ENCODE results near the gene PTPN9. TPM values are rescaled to one million over a fixed set of nuclear protein-coding genes. Genes with fewer than 3 reads are reported as not detected.
"Not testable (repeated sequence)": the region's sequence is repeated elsewhere in the genome, so short reads cannot be mapped to it uniquely, and the experiment has no call there.

Gene PTPN9
- total RNA-seq, 4 donors from 2014 or later: 8.6 to 24.5 (median 13.3) TPM

GRCh38 chr15:75538376-75538775, 40.7 kb downstream of the PTPN9 start:
- no peak for DNase-seq (ENCODE audit: low spot score in 2 of 2)
- Histone ChIP-seq H3K36me3 (no peaks in the 10 kb centered on the region), H3K9me3 (no peaks in the 10 kb centered on the region), H3K4me1 (peaks cover 7% of the 10 kb centered on the region), H3K27ac (no peak overlapping the region), H3K4me3 (no peak overlapping the region), H3K27me3 (no peaks in the 10 kb centered on the region)
- TF ChIP-seq POLR2A (IDR thresholded peaks at IDR 0.05): no peak
- no peak for TF ChIP-seq EP300 (IDR thresholded peaks at IDR 0.05)
- TF ChIP-seq POLR2AphosphoS5 (IDR thresholded peaks at IDR 0.05): no peak
- TF ChIP-seq, protein P1, sequence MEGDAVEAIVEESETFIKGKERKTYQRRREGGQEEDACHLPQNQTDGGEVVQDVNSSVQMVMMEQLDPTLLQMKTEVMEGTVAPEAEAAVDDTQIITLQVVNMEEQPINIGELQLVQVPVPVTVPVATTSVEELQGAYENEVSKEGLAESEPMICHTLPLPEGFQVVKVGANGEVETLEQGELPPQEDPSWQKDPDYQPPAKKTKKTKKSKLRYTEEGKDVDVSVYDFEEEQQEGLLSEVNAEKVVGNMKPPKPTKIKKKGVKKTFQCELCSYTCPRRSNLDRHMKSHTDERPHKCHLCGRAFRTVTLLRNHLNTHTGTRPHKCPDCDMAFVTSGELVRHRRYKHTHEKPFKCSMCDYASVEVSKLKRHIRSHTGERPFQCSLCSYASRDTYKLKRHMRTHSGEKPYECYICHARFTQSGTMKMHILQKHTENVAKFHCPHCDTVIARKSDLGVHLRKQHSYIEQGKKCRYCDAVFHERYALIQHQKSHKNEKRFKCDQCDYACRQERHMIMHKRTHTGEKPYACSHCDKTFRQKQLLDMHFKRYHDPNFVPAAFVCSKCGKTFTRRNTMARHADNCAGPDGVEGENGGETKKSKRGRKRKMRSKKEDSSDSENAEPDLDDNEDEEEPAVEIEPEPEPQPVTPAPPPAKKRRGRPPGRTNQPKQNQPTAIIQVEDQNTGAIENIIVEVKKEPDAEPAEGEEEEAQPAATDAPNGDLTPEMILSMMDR (IDR thresholded peaks at IDR 0.05): no peak
- WGBS: 75% methylated on average over 7 of the region's 7 CpGs

- no peak overlapping the region for H3K4me3 ChIP-seq
- H3K27ac ChIP-seq: no peak overlapping the region
- no peak for TF ChIP-seq POLR2AphosphoS5 (IDR thresholded peaks at IDR 0.05)
- TF ChIP-seq POLR2A (IDR thresholded peaks at IDR 0.05): no peak
- TF ChIP-seq, protein P1 (IDR thresholded peaks at IDR 0.05): no peak
- TF ChIP-seq EP300 (IDR thresholded peaks at IDR 0.05): no peak
- H3K4me1 ChIP-seq: peaks cover 29% of the 10 kb centered on the region
- H3K27me3 ChIP-seq: no peaks in the 10 kb centered on the region
- no peaks in the 10 kb centered on the region for H3K36me3 ChIP-seq
- DNase-seq (ENCODE audit: low spot score in 2 of 2): no peak
- no peaks in the 10 kb centered on the region for H3K9me3 ChIP-seq
- WGBS: 83% methylated on average over 1 of the region's 1 CpG
Observed at GRCh38 chr15:75533945-75534344, 45.2 kb downstream of the PTPN9 start.

- no peaks in the 10 kb centered on the region for H3K9me3 ChIP-seq
- TF ChIP-seq POLR2A (IDR thresholded peaks at IDR 0.05): no peak
- TF ChIP-seq, protein P1 (IDR thresholded peaks at IDR 0.05): peak; percentile 27 to 31
- peaks cover 29% of the 10 kb centered on the region for H3K4me1 ChIP-seq
- H3K27ac ChIP-seq: peak overlapping the region; percentile 68
- no peak overlapping the region for H3K4me3 ChIP-seq
- no peaks in the 10 kb centered on the region for H3K36me3 ChIP-seq
- WGBS: 38% methylated on average over 1 of the region's 1 CpG
- no peaks in the 10 kb centered on the region for H3K27me3 ChIP-seq
- DNase-seq (ENCODE audit: low spot score in 2 of 2): no peak
Observed at GRCh38 chr15:75532413-75533250, 46.5 kb downstream of the PTPN9 start.

- Histone ChIP-seq H3K27me3 (no peaks in the 10 kb centered on the region), H3K9me3 (no peaks in the 10 kb centered on the region), H3K4me1 (peaks cover 29% of the 10 kb centered on the region), H3K4me3 (peak overlapping the region; percentile 6), H3K36me3 (peaks cover 6% of the 10 kb centered on the region), H3K27ac (peak overlapping the region; percentile 68)
- TF ChIP-seq EP300 (IDR thresholded peaks at IDR 0.05) (no peak), POLR2AphosphoS5 (IDR thresholded peaks at IDR 0.05) (peak in 1 of 3 donors; percentile 24), POLR2A (IDR thresholded peaks at IDR 0.05) (no peak)
- TF ChIP-seq, protein P1 (IDR thresholded peaks at IDR 0.05): no peak
- peak; percentile 71 to 84 for DNase-seq (ENCODE audit: low spot score in 2 of 2)
- WGBS: 30% methylated on average over 3 of the region's 3 CpGs
Observed at GRCh38 chr15:75531041-75531450, 48.1 kb downstream of the PTPN9 start.

GRCh38 chr15:75530169-75530568, 48.9 kb downstream of the PTPN9 start:
- peaks cover 13% of the 10 kb centered on the region for H3K36me3 ChIP-seq
- no peaks in the 10 kb centered on the region for H3K27me3 ChIP-seq
- WGBS: 94% methylated on average over 4 of the region's 4 CpGs
- H3K4me3 ChIP-seq: no peak overlapping the region
- DNase-seq (ENCODE audit: low spot score in 2 of 2): no peak
- no peak overlapping the region for H3K27ac ChIP-seq
- TF ChIP-seq POLR2AphosphoS5 (IDR thresholded peaks at IDR 0.05) (no peak), POLR2A (IDR thresholded peaks at IDR 0.05) (no peak), EP300 (IDR thresholded peaks at IDR 0.05) (no peak)
- TF ChIP-seq, protein P1 (IDR thresholded peaks at IDR 0.05): no peak
- peaks cover 29% of the 10 kb centered on the region for H3K4me1 ChIP-seq
- H3K9me3 ChIP-seq: no peaks in the 10 kb centered on the region

GRCh38 chr15:75525756-75526155, 53.4 kb downstream of the PTPN9 start:
- not testable (repeated sequence) for H3K4me3 ChIP-seq; H3K27ac ChIP-seq; DNase-seq (ENCODE audit: low spot score in 2 of 2); H3K4me1 ChIP-seq; H3K27me3 ChIP-seq; H3K9me3 ChIP-seq
- WGBS: 84% methylated on average over 3 of the region's 3 CpGs
- peaks cover 47% of the 10 kb centered on the region for H3K36me3 ChIP-seq

Measured in suprapubic skin (tissue), 4 donors.